Measurements from ENCODE around the gene CACNB3.

CACNB3 gene

DNA sequence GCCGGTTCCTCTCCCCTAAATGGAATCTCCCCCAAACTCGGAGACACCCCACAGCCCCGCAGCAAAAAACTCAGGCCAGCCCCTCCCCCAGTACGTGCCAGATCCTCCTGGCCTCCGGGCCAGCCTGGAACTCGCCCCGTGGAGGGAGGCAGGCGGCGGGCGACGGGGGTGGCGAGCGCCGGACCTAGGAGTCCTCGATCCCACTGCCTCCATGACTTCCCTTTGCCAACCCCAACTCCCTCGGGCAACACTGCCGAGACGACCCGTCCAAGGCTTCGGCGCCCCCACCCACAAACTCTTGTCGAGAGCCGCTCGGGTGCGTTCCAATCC, 29.8 kb upstream of the CACNB3 start:
- no peaks in the 10 kb centered on the region for H3K9me3 ChIP-seq (ENCODE audit: control insufficient read depth in 5 of 5, low read length in 5 of 5)
- no peaks in the 10 kb centered on the region for H3K36me3 ChIP-seq (ENCODE audit: control insufficient read depth in 5 of 5, insufficient read depth in 5 of 5, low read length in 5 of 5)
- H3K4me3 ChIP-seq (ENCODE audit: low read depth in 1 of 5, low read length in 5 of 5) = peak overlapping the region; percentile 76 to 93 (median 85)
- H3K27ac ChIP-seq (ENCODE audit: low read depth, low read length) = peak overlapping the region; percentile 78
- H3K27me3 ChIP-seq (ENCODE audit: control insufficient read depth in 5 of 5, insufficient read depth in 4 of 5, low read length in 5 of 5) = no peaks in the 10 kb centered on the region
- peaks cover 5 to 42% (median 36%) of the 10 kb centered on the region in 5 donors for H3K4me1 ChIP-seq (ENCODE audit: control insufficient read depth in 5 of 5, insufficient read depth in 5 of 5, low read length in 5 of 5)
- H3K9ac ChIP-seq (ENCODE audit: low read length in 5 of 5) = peak overlapping the region; percentile 77 to 98 (median 89)

DNA sequence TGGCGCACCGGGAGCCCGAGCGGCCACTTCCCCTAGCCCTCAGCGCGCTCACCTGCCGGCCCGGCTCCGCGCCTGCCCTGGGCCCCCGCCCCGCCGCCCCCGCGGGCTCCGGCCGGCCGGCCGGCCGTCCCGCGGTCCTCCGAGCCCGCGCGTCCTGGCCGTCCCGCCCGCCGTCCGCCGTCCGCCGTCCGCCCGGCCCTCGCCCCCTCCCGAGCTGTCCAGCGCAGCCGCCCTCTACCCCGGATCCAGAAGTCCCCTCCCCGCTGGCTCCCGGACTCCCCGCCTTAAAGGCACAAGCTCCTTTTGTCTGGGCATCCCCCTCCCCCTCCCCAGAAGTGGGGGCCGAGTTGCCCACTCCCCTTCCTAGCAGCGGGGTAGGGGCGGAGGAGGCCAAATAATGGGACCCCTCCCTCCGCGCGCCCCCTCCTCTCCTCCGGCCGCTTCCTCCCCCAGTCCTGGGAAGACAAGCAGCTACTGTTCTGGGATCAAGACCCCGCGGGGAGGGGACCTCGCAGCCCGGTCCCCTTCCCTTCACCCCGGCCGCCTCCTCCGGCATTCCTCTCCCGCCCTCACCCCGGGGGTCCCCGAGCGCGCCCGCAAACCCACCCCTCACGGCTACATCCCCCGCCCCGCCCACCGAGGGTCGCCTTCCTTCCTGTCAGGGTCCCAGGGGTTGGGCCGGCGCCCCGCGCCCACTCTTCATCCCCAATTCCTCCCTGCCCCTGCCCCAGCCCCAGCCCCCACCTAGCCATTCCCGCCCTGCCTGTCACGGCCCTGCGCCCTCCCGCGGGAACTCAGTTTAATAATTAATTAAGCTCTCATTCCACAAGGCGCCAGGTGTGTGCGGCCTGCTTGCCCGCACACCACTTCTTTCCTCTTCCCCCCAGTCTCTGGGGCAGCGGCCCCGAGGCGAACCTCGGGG, 29.2 kb upstream of the CACNB3 start, which contains the start of gene ADCY6:
ADCY6 (minus strand) TSS at position 236 of the 922 bp plus-strand sequence. CDS start 5,655 bp downstream, outside the sequence.
- Histone ChIP-seq H3K4me1 (ENCODE audit: control insufficient read depth in 5 of 5, insufficient read depth in 5 of 5, low read length in 5 of 5) (peaks cover 5 to 41% (median 36%) of the 10 kb centered on the region in 5 donors), H3K4me3 (ENCODE audit: low read depth in 1 of 5, low read length in 5 of 5) (peak within 1 kb of the TSS; percentile 76 to 93 (median 85)), H3K9ac (ENCODE audit: low read length in 5 of 5) (peak within 1 kb of the TSS; percentile 77 to 98 (median 89)), H3K9me3 (ENCODE audit: control insufficient read depth in 5 of 5, low read length in 5 of 5) (no peaks in the 10 kb centered on the region), H3K27me3 (ENCODE audit: control insufficient read depth in 5 of 5, insufficient read depth in 4 of 5, low read length in 5 of 5) (no peaks in the 10 kb centered on the region), H3K36me3 (ENCODE audit: control insufficient read depth in 5 of 5, insufficient read depth in 5 of 5, low read length in 5 of 5) (no peaks in the 10 kb centered on the region), H3K27ac (ENCODE audit: low read depth, low read length) (peak within 1 kb of the TSS; percentile 78)

DNA sequence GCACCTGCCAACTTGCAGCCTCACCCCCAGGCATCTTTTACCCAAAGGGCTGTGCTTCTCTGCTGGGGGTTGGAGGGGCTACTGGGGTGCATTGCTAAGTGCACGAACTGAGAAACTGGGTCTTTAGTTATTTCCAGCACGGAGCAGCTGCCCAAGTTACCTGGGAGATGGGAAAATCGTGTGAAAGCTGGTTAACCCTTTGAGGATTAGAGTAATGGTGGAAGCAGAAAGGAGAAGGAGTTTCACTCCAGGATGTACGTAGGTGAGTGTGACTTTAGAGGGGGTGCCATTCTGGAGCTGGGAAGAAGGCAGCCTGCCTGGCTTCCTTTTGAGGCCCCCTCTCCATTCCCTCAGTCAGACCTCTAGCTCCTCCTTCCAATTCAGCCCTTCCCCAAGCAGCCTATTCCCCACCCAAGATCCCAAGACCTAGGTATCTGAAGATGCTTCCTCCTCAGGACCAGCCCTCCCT, 28.4 kb upstream of the CACNB3 start:
- Histone ChIP-seq H3K4me3 (ENCODE audit: low read depth in 1 of 5, low read length in 5 of 5) (peak overlapping the region in 3 of 5 donors; percentile 76 to 93 (median 85)), H3K9me3 (ENCODE audit: control insufficient read depth in 5 of 5, low read length in 5 of 5) (no peaks in the 10 kb centered on the region), H3K4me1 (ENCODE audit: control insufficient read depth in 5 of 5, insufficient read depth in 5 of 5, low read length in 5 of 5) (peaks cover 5 to 37% (median 34%) of the 10 kb centered on the region in 5 donors), H3K27me3 (ENCODE audit: control insufficient read depth in 5 of 5, insufficient read depth in 4 of 5, low read length in 5 of 5) (no peaks in the 10 kb centered on the region), H3K36me3 (ENCODE audit: control insufficient read depth in 5 of 5, insufficient read depth in 5 of 5, low read length in 5 of 5) (no peaks in the 10 kb centered on the region), H3K27ac (ENCODE audit: low read depth, low read length) (no peak overlapping the region), H3K9ac (ENCODE audit: low read length in 5 of 5) (no peak overlapping the region)

DNA sequence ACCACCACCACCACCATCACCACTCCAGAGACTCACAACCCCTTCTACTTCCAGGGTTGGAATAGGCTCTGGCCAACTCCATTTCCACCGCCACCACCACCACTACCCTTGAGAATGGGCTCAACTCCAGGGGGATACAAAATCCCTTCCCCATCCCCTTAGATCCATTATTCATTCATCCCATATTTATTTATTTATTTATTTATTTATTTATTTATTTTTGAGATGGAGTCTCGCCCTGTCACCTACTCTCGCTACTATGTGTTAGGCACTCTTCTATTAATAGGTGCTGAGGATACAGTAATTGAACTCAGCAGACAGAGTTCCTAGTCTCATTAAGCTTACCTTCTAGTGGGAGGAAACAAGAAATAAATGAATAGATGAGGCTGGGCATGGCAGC, 24.6 kb upstream of the CACNB3 start:
- no peak overlapping the region for H3K9ac ChIP-seq (ENCODE audit: low read length in 5 of 5)
- no peaks in the 10 kb centered on the region for H3K36me3 ChIP-seq (ENCODE audit: control insufficient read depth in 5 of 5, insufficient read depth in 5 of 5, low read length in 5 of 5)
- H3K27ac ChIP-seq (ENCODE audit: low read depth, low read length) = no peak overlapping the region
- H3K4me3 ChIP-seq (ENCODE audit: low read depth in 1 of 5, low read length in 5 of 5) = no peak overlapping the region
- peaks cover 0 to 14% (median 6%) of the 10 kb centered on the region in 5 donors for H3K4me1 ChIP-seq (ENCODE audit: control insufficient read depth in 5 of 5, insufficient read depth in 5 of 5, low read length in 5 of 5)
- H3K9me3 ChIP-seq (ENCODE audit: control insufficient read depth in 5 of 5, low read length in 5 of 5) = no peaks in the 10 kb centered on the region
- H3K27me3 ChIP-seq (ENCODE audit: control insufficient read depth in 5 of 5, insufficient read depth in 4 of 5, low read length in 5 of 5) = no peaks in the 10 kb centered on the region

DNA sequence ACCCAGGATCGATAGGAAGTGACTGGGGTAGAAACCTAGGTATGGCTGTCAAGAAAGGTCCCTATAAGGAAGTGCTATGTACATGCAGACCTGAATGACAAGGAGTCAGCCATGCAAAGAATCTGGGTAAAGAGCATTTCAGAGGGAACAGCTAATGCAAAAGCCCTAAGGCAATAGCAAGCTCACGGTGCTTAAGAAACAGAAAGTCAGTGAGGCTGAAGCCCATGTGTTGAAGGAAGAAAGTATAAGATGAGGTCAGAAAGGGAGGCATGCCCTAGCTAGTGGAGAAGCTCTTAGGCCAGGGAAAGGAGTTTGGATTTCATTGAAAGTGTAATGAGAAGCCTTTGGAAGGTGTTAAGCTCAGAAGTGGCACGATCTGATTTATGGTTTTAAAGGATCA, 23.4 kb upstream of the CACNB3 start:
- no peak overlapping the region for H3K27ac ChIP-seq (ENCODE audit: low read depth, low read length)
- H3K9me3 ChIP-seq (ENCODE audit: control insufficient read depth in 5 of 5, low read length in 5 of 5) = no peaks in the 10 kb centered on the region
- peaks cover 0 to 4% (median 0%) of the 10 kb centered on the region in 5 donors for H3K27me3 ChIP-seq (ENCODE audit: control insufficient read depth in 5 of 5, insufficient read depth in 4 of 5, low read length in 5 of 5)
- H3K4me1 ChIP-seq (ENCODE audit: control insufficient read depth in 5 of 5, insufficient read depth in 5 of 5, low read length in 5 of 5) = peaks cover 0 to 8% (median 3%) of the 10 kb centered on the region in 5 donors
- H3K4me3 ChIP-seq (ENCODE audit: low read depth in 1 of 5, low read length in 5 of 5) = no peak overlapping the region
- no peaks in the 10 kb centered on the region for H3K36me3 ChIP-seq (ENCODE audit: control insufficient read depth in 5 of 5, insufficient read depth in 5 of 5, low read length in 5 of 5)
- no peak overlapping the region for H3K9ac ChIP-seq (ENCODE audit: low read length in 5 of 5)

DNA sequence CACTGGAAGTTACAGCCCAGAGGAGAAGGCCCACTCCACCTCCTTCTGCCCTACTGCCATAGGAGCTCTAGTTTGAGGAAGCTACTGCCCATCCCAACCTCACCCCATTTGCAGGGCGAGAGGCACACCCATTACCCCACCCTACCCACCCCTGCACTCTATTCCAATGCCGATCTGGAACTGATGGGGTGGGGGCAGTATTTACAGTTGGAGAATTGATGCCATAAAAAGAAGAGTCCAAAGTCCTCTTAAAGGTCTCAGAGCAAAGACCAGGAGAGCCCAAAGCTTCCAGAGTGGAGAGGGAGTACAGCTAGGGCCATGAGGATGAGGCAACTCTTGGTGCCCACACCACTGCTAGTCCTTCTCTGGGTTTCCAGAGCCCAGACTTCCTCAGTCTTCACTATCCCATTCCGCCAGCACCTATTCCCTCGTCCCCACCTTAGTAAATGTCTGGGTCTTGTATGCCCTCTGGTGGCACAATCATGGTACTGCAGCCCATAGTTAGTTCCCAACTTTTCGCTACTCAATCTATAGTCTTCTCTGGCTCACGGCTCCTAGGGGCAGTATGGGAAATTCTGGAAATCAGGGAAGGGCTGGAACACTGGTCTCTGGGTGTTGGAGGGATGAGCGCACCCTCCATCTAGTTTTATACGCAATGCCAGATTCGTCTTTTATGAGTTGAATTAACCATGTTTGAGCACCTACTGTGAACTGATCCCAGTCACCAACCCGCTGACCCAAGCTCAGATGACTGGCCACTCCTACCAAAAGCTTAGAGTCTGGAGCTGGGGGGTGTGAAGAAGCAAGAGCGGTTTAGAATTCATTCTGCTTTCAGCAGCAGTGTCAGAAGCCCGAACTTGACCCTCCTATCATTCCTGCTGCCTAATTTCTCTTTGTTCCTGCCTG, 22.5 kb upstream of the CACNB3 start:
- H3K27me3 ChIP-seq (ENCODE audit: control insufficient read depth in 5 of 5, insufficient read depth in 4 of 5, low read length in 5 of 5) = peaks cover 3 to 9% (median 8%) of the 10 kb centered on the region in 5 donors
- H3K36me3 ChIP-seq (ENCODE audit: control insufficient read depth in 5 of 5, insufficient read depth in 5 of 5, low read length in 5 of 5) = no peaks in the 10 kb centered on the region
- peaks cover 0 to 6% (median 2%) of the 10 kb centered on the region in 5 donors for H3K4me1 ChIP-seq (ENCODE audit: control insufficient read depth in 5 of 5, insufficient read depth in 5 of 5, low read length in 5 of 5)
- H3K9ac ChIP-seq (ENCODE audit: low read length in 5 of 5) = no peak overlapping the region
- H3K4me3 ChIP-seq (ENCODE audit: low read depth in 1 of 5, low read length in 5 of 5) = no peak overlapping the region
- H3K27ac ChIP-seq (ENCODE audit: low read depth, low read length) = no peak overlapping the region
- H3K9me3 ChIP-seq (ENCODE audit: control insufficient read depth in 5 of 5, low read length in 5 of 5) = no peaks in the 10 kb centered on the region

DNA sequence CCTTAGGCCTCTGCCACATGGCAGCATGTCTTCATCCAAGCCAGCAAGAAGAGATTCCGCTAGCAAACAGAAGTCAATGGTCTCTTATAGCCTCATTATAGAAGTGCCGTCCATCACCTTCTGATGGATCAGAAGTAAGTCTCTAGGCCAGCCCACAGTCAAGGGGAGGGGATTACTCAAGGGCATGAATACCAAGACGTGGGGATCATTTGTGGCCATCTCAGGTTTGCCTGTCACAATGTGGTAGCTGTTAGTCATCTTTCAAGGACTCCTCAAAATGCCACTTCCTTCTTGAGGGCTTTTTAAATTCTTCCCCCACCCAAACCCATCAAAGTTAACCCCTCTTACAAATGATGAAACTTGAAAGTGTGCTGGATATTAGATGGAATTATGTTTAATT, 21.3 kb upstream of the CACNB3 start:
- no peaks in the 10 kb centered on the region for H3K9me3 ChIP-seq (ENCODE audit: control insufficient read depth in 5 of 5, low read length in 5 of 5)

DNA sequence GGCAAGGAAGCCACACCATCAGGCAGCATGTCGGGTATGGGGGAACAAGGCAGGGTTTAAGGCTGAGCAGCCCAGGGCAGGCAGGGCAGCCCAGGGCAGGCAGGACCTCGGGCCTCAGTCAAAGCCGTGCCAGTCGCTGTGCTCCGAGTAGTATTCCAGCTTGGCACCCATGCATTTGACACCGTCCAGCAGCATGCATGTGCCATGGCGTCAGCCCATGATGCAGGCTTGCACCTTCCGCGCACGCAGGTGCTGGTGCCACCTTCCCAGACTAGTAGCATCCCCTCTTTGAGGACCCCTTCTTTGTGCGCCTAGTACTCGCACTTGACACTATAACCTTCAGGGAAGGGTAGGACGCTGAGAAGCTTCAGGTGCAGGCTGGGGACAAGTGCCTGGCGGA, 17.8 kb upstream of the CACNB3 start:
- H3K9me3 ChIP-seq (ENCODE audit: control insufficient read depth in 5 of 5, low read length in 5 of 5) = no peaks in the 10 kb centered on the region
- H3K27ac ChIP-seq (ENCODE audit: low read depth, low read length) = no peak overlapping the region
- H3K4me1 ChIP-seq (ENCODE audit: control insufficient read depth in 5 of 5, insufficient read depth in 5 of 5, low read length in 5 of 5) = peaks cover 0 to 5% (median 2%) of the 10 kb centered on the region in 5 donors
- no peak overlapping the region for H3K4me3 ChIP-seq (ENCODE audit: low read depth in 1 of 5, low read length in 5 of 5)
- no peaks in the 10 kb centered on the region for H3K36me3 ChIP-seq (ENCODE audit: control insufficient read depth in 5 of 5, insufficient read depth in 5 of 5, low read length in 5 of 5)
- peaks cover 6 to 12% (median 9%) of the 10 kb centered on the region in 5 donors for H3K27me3 ChIP-seq (ENCODE audit: control insufficient read depth in 5 of 5, insufficient read depth in 4 of 5, low read length in 5 of 5)
- H3K9ac ChIP-seq (ENCODE audit: low read length in 5 of 5) = no peak overlapping the region

More for the DNA sequence above, 21.3 kb upstream of the CACNB3 start:
- no peak overlapping the region for H3K9ac ChIP-seq (ENCODE audit: low read length in 5 of 5)
- H3K27ac ChIP-seq (ENCODE audit: low read depth, low read length) = no peak overlapping the region
- H3K36me3 ChIP-seq (ENCODE audit: control insufficient read depth in 5 of 5, insufficient read depth in 5 of 5, low read length in 5 of 5) = no peaks in the 10 kb centered on the region
- H3K4me3 ChIP-seq (ENCODE audit: low read depth in 1 of 5, low read length in 5 of 5) = no peak overlapping the region
- H3K27me3 ChIP-seq (ENCODE audit: control insufficient read depth in 5 of 5, insufficient read depth in 4 of 5, low read length in 5 of 5) = peaks cover 6 to 12% (median 9%) of the 10 kb centered on the region in 5 donors
- peaks cover 0 to 6% (median 2%) of the 10 kb centered on the region in 5 donors for H3K4me1 ChIP-seq (ENCODE audit: control insufficient read depth in 5 of 5, insufficient read depth in 5 of 5, low read length in 5 of 5)

DNA sequence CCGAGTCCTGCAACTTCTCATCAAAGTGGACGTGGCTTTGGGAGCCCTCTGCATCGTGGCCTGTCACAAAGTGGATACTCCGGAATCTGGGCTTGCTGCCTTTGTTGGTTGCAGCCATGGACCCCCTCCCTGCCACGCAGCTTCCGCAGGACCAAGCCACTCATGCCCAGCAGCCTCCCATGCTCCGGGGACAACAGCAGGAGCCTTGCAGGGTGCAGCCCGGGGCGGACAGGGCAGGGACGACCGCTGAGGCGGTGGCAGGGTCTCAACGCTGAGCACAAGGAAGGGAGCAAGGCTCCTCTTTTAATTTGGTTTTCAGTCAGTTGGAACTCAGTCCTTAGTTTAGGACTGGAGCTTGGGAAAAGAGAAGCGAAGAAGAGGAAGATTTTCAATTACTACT, 17.3 kb upstream of the CACNB3 start:
- H3K27me3 ChIP-seq (ENCODE audit: control insufficient read depth in 5 of 5, insufficient read depth in 4 of 5, low read length in 5 of 5) = peaks cover 6 to 12% (median 9%) of the 10 kb centered on the region in 5 donors
- peaks cover 0 to under 1% (median 0%) of the 10 kb centered on the region in 5 donors for H3K4me1 ChIP-seq (ENCODE audit: control insufficient read depth in 5 of 5, insufficient read depth in 5 of 5, low read length in 5 of 5)
- H3K4me3 ChIP-seq (ENCODE audit: low read depth in 1 of 5, low read length in 5 of 5) = no peak overlapping the region
- no peak overlapping the region for H3K27ac ChIP-seq (ENCODE audit: low read depth, low read length)
- H3K36me3 ChIP-seq (ENCODE audit: control insufficient read depth in 5 of 5, insufficient read depth in 5 of 5, low read length in 5 of 5) = no peaks in the 10 kb centered on the region
- H3K9ac ChIP-seq (ENCODE audit: low read length in 5 of 5) = no peak overlapping the region
- H3K9me3 ChIP-seq (ENCODE audit: control insufficient read depth in 5 of 5, low read length in 5 of 5) = no peaks in the 10 kb centered on the region
